Natural killer cell (primary cell): Measurements from ENCODE around the gene SAMD14. TPM values are rescaled to one million over a fixed set of nuclear protein-coding genes. Genes with fewer than 3 reads are reported as not detected.
"Not testable (repeated sequence)": the region's sequence is repeated elsewhere in the genome, so short reads cannot be mapped to it uniquely, and the experiment has no call there.

Source experiments
- ATAC-seq, 3 donors: fragments of 150-1000 bp in 2 of 3; fragments of 200-7000 bp in 1 of 3; cut with Tn5 transposase; 1 replicate in 1 of 3; 2 replicates in 2 of 3; pipeline ENCODE4 v1.10.0; 2021; ENCODE audit warnings: mild to moderate bottlenecking in 2 of 3, moderate library complexity in 2 of 3
- DNase-seq, 2 donors: peaks; one replicate each; pipeline versions ENCODE4 v3.0.0 to v3.0.0-alpha.2; 2013 to 2021; ENCODE audit warnings: mixed read lengths in 1 of 2
- H3K27ac ChIP-seq: one replicate; pipeline ENCODE4 v1.5.1; 2013; ENCODE audit warnings: mild to moderate bottlenecking, low read length
- H3K27me3 ChIP-seq: one replicate; pipeline ENCODE4 v1.6.1; 2013; ENCODE audit warnings: low read length; ENCODE audit not compliant: control insufficient read depth, insufficient read depth
- H3K36me3 ChIP-seq: one replicate; pipeline ENCODE4 v1.6.1; 2013; ENCODE audit warnings: low read length; ENCODE audit not compliant: control insufficient read depth, insufficient read depth
- H3K4me1 ChIP-seq: one replicate; pipeline ENCODE4 v1.6.1; 2013; ENCODE audit warnings: low read length; ENCODE audit not compliant: control insufficient read depth, insufficient read depth
- H3K4me3 ChIP-seq: one replicate; pipeline ENCODE4 v1.5.1; 2013; ENCODE audit warnings: low read length
- H3K9me3 ChIP-seq: one replicate; pipeline ENCODE4 v1.6.1; 2013; ENCODE audit warnings: low read length; ENCODE audit not compliant: control insufficient read depth, insufficient read depth
- H3K27ac Mint-ChIP-seq, 2 donors: one replicate each; pipeline ENCODE4 v1.8.0; 2022; ENCODE audit warnings: mild to moderate bottlenecking in 2 of 2, mixed read lengths in 2 of 2, moderate library complexity in 1 of 2
- H3K27me3 Mint-ChIP-seq, 2 donors: one replicate each; pipeline ENCODE4 v1.8.0; 2022; ENCODE audit warnings: low read depth in 2 of 2, mixed read lengths in 2 of 2
- H3K36me3 Mint-ChIP-seq: one replicate; pipeline ENCODE4 v1.8.0; 2022; ENCODE audit warnings: mixed read lengths
- H3K4me1 Mint-ChIP-seq, 2 donors: one replicate each; pipeline ENCODE4 v1.8.0; 2022; ENCODE audit warnings: mixed read lengths in 2 of 2
- H3K4me3 Mint-ChIP-seq: one replicate; pipeline ENCODE4 v1.8.0; 2022; ENCODE audit warnings: mild to moderate bottlenecking, moderate library complexity, mixed read lengths
- H3K9me3 Mint-ChIP-seq, 2 donors: one replicate each; pipeline ENCODE4 v1.8.0; 2022; ENCODE audit warnings: mixed read lengths in 2 of 2
- WGBS: methylation state at CpG from one replicate; pipeline ENCODE4 v1.1.7; 2013; ENCODE audit warnings: missing lambda C conversion rate; ENCODE audit not compliant: insufficient coverage; 5-methylcytosine and 5-hydroxymethylcytosine counted together
- intact Hi-C: fragments of 100-400 bp; cut with micrococcal nuclease; formaldehyde crosslinking; loops from one replicate; pipeline ENCODE4 v1.14.2; 2022
- total RNA-seq, 4 donors: library from RNA; stranded (reverse); fragments of 120-200 nt in 1 of 4; gene quantifications; one replicate each; pipeline versions ENCODE4 v1.2.3 to v1.2.4, GENCODE V29; 2013 to 2022
- TF ChIP-seq, protein P1 (sequence below): fragments of 200-600 bp; IDR thresholded peaks from one replicate; pipeline ENCODE4 v1.8.0; 2022; ENCODE audit warnings: antibody characterized with exemption

The SAMD14 gene
- total RNA-seq, 3 donors from 2014 or later (not counting 1 experiment from before 2014, with no cell fraction given), result 1.1 to 2.1 (median 1.5) TPM

DNA sequence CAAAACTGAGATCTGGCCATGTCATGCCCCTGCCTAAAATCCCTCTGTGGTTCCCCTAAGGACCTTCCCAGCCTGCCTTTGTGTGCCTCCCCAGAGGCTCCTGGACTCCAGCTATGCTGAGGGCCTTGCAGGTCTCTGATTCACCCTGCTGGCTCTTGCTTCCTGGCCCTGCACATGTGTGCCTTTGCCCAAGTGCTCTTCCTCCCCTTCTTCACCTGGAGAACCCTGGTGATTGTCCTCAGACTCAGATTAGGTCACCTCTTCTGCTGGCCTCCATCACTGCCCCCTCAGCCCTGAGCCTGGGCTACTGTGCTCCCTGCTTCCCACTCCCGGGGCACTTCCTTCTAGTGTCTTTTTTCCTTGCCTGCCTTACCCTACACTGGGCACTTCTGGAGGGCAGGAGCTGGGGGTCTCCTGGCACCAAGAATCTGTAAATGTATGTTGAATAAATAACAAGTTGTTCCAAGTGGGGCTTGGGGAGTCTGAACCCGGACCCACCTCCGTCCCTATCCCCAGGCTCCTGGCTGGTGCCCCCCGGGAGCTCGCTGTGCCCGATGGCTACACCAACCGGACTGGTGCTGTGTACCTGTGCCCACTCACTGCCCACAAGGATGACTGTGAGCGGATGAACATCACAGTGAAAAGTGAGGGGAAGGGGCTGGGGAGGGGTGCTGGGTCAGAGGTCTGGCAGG lies 66.3 kb downstream of the SAMD14 start:
- 93% methylated on average over 8 of the region's 8 CpGs for WGBS
- intact Hi-C loops, result no loop called here
- H3K9me3 ChIP-seq, result no peaks in the 10 kb centered on the region
- H3K4me3 ChIP-seq, result no peak overlapping the region
- H3K27me3 Mint-ChIP-seq, result peaks cover 13 to 17% of the 10 kb centered on the region in 2 donors
- no peak overlapping the region for H3K4me3 Mint-ChIP-seq
- no peaks in the 10 kb centered on the region for H3K9me3 Mint-ChIP-seq
- no peaks in the 10 kb centered on the region for H3K36me3 ChIP-seq
- H3K4me1 ChIP-seq, result no peaks in the 10 kb centered on the region
- H3K27ac ChIP-seq, result no peak overlapping the region
- TF ChIP-seq, protein P1, sequence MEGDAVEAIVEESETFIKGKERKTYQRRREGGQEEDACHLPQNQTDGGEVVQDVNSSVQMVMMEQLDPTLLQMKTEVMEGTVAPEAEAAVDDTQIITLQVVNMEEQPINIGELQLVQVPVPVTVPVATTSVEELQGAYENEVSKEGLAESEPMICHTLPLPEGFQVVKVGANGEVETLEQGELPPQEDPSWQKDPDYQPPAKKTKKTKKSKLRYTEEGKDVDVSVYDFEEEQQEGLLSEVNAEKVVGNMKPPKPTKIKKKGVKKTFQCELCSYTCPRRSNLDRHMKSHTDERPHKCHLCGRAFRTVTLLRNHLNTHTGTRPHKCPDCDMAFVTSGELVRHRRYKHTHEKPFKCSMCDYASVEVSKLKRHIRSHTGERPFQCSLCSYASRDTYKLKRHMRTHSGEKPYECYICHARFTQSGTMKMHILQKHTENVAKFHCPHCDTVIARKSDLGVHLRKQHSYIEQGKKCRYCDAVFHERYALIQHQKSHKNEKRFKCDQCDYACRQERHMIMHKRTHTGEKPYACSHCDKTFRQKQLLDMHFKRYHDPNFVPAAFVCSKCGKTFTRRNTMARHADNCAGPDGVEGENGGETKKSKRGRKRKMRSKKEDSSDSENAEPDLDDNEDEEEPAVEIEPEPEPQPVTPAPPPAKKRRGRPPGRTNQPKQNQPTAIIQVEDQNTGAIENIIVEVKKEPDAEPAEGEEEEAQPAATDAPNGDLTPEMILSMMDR, result no peak
- DNase-seq, result no peak
- H3K4me1 Mint-ChIP-seq, result no peaks in the 10 kb centered on the region
- ATAC-seq, result no peak
- H3K27ac Mint-ChIP-seq, result no peak overlapping the region
- H3K27me3 ChIP-seq, result no peaks in the 10 kb centered on the region
- no peaks in the 10 kb centered on the region for H3K36me3 Mint-ChIP-seq

DNA sequence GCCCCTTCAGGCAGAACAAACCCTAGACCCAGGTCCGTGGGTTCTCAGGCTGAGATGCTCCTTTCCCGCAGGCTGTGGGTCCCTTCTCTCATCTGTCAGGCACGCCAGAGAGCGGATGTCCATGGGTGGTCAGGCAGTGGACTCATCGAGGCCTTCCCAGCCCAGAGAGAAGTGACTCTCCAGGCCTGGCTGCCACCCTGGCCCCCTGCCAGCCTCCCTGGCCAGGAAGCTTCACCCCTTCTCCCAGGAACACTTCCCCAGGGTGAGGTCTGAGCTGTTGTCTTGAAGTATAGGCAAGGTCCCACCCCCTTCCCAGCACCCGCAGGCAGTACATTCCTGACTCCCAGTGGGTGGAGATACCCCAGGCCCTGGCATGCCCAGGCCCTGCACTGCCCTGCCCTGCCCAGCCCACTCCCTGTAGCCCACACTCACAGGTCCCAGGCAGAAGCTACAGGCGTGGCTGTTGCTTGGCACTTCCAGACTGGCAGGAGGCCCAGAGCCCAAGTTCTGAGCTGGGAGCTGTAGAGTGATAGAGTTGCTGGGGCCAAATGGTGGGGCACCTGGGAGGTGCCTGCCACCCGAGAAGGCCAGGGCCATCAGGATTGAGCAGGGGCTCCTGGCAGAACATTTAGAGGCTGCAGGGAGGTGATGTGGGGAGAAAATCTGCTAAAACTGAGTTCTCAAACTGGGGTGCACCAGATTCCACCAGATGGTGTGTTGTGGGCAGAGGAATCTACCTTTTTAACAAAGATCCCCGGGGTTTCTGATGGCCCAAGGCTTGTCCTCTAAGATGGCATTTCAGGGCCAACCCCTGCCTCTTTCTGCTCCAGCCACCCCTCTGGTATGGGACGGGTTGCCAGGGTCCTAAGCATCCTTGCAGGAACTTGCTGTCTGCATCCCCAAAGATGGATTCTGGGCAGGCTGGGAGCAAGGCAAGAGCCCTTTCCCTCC lies 67.4 kb downstream of the SAMD14 start:
- Mint-ChIP-seq H3K4me3 (no peak overlapping the region), H3K4me1 (peaks cover 3 to 5% of the 10 kb centered on the region in 2 donors), H3K9me3 (no peaks in the 10 kb centered on the region), H3K27ac (no peak overlapping the region), H3K36me3 (no peaks in the 10 kb centered on the region), H3K27me3 (peaks cover 24 to 27% of the 10 kb centered on the region in 2 donors)
- no peak overlapping the region for H3K27ac ChIP-seq
- H3K27me3 ChIP-seq, result no peaks in the 10 kb centered on the region
- intact Hi-C loops, result no loop called here
- TF ChIP-seq, protein P1, result no peak
- H3K4me3 ChIP-seq, result no peak overlapping the region
- H3K4me1 ChIP-seq, result no peaks in the 10 kb centered on the region
- H3K36me3 ChIP-seq, result no peaks in the 10 kb centered on the region
- ATAC-seq (no peak), DNase-seq (no peak)
- no peaks in the 10 kb centered on the region for H3K9me3 ChIP-seq
- WGBS, result 83% methylated on average over 10 of the region's 10 CpGs

- H3K9me3 Mint-ChIP-seq, H3K27ac ChIP-seq, intact Hi-C loops, H3K4me3 Mint-ChIP-seq, H3K27ac Mint-ChIP-seq, H3K36me3 ChIP-seq, H3K4me1 Mint-ChIP-seq, H3K9me3 ChIP-seq, H3K4me1 ChIP-seq, DNase-seq, H3K4me3 ChIP-seq, H3K36me3 Mint-ChIP-seq, ATAC-seq, H3K27me3 ChIP-seq: not testable (repeated sequence)
- peaks cover 26 to 34% of the 10 kb centered on the region in 2 donors for H3K27me3 Mint-ChIP-seq
- 92% methylated on average over 10 of the region's 10 CpGs for whole genome bisulfite sequencing
Observed at GRCh38 chr17:50061713-50062045, 68.3 kb downstream of the SAMD14 start.

DNA sequence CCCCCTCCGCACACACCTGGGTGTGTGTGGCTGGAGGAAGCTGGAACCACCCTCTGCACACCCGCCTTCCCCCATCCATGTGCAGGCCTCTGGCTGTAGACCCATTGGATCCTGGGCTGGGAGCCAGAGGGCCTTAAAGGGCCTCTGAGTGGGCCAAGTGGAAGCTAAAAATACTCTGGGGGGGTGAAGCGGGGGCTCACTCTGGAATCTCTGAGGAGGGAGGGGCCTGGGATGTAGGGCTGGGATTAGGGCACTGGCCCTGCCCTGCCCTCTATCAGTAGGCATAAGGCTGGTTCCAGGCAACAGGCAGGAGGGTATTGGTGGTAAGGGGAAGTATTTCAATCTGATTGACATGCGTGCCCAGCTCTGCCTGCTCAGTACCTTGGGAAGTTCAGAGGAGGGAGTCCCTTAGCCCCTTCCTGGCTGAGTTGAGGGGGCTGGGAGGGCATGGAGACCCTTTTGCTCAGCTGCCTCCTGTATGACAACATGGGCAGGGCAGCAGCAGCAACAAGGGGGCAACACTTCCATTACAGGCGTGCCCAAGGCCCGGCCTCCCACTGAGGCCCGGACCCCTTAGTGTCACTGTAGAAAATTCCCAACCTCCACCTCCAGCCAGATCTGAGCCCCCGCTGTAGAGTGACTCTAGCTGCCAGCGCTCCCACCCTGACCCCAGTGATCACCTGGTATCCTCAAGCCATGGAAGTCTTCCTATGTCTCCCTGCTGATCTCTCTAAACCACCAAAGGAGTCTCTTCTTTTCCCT lies 68.8 kb downstream of the SAMD14 start:
- intact Hi-C loops, result no loop called here
- H3K27me3 Mint-ChIP-seq, result peaks cover 26 to 34% of the 10 kb centered on the region in 2 donors

More for the DNA sequence above, 68.8 kb downstream of the SAMD14 start:
- H3K36me3 ChIP-seq, result no peaks in the 10 kb centered on the region
- H3K4me3 Mint-ChIP-seq, result no peak overlapping the region
- H3K27ac ChIP-seq, result no peak overlapping the region
- peaks cover 12% of the 10 kb centered on the region for H3K4me1 ChIP-seq
- no peak overlapping the region for H3K4me3 ChIP-seq
- H3K27me3 ChIP-seq, result no peaks in the 10 kb centered on the region
- peaks cover 5 to 14% of the 10 kb centered on the region in 2 donors for H3K4me1 Mint-ChIP-seq
- no peak for DNase-seq
- H3K27ac Mint-ChIP-seq, result no peak overlapping the region
- no peaks in the 10 kb centered on the region for H3K9me3 Mint-ChIP-seq
- H3K9me3 ChIP-seq, result no peaks in the 10 kb centered on the region
- H3K36me3 Mint-ChIP-seq, result no peaks in the 10 kb centered on the region
- no peak for ATAC-seq
- TF ChIP-seq, protein P1, result no peak
- 93% methylated on average over 7 of the region's 9 CpGs for WGBS
